AG09319 (cell line): ENCODE results near the gene BPIFA3.
A peak's percentile ranks its signal among the peaks of the same experiment; 100 is the strongest.

Source experiments
- DNase-seq: peaks from one replicate; pipeline ENCODE4 v3.0.0-alpha.2; 2010; ENCODE audit warnings: low read depth; ENCODE audit errors: extremely low read depth
- CTCF ChIP-seq: IDR thresholded peaks from 2 replicates; pipeline ENCODE4 v1.5.1; 2011; ENCODE audit warnings: low read depth, mild to moderate bottlenecking, inconsistent platforms, low read length, moderate library complexity

BPIFA3 gene

GRCh38 chr20:33211817-33212424 lies 5.2 kb upstream of the BPIFA3 start:
- peak; percentile 20 for TF ChIP-seq CTCF
- no peak for DNase-seq

DNA sequence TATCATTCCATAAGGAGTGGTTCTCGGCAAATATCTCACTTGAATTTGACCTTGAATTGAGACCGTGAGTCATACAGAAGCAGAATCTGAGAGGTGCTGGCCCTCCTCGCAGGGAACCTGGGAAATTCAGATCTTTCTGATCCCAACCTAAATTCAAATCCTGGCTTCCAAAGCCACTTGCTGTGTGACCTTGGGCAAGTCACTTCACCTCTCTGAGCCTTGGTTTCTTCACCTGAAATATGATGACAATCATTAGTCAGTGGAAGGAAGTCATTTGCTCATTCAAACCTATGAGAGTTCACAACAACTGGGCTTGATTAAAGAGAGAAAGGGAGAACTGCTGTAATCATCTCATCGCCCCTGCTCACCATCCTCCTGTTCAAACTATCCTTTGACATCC lies 7.2 kb downstream of the BPIFA3 start:
- no peak for TF ChIP-seq CTCF
- no peak for DNase-seq

DNA sequence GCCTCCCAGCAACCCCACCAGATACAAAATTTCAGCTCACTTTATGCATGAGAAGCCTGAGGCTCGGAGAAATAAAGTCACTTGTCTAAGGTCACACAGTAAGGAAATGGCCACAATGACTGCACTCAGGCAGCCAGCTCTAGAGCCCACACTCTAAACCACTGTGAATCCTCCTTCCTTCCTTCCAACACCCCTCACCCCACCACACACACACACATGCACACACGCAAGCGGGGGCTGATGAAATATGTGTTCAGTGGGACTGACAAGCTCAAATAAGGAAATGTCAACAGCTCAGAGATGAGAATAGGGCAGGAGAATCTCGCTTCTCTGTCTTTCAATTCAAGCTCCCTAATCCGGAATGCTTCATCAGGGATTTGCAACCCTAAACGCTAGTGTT lies 12.7 kb downstream of the BPIFA3 start:
- no peak for TF ChIP-seq CTCF

GRCh38 chr20:33231237-33231636 lies 14.1 kb downstream of the BPIFA3 start:
- no peak for TF ChIP-seq CTCF
- DNase-seq: no peak

More for the DNA sequence above, 12.7 kb downstream of the BPIFA3 start:
- DNase-seq: no peak

DNA sequence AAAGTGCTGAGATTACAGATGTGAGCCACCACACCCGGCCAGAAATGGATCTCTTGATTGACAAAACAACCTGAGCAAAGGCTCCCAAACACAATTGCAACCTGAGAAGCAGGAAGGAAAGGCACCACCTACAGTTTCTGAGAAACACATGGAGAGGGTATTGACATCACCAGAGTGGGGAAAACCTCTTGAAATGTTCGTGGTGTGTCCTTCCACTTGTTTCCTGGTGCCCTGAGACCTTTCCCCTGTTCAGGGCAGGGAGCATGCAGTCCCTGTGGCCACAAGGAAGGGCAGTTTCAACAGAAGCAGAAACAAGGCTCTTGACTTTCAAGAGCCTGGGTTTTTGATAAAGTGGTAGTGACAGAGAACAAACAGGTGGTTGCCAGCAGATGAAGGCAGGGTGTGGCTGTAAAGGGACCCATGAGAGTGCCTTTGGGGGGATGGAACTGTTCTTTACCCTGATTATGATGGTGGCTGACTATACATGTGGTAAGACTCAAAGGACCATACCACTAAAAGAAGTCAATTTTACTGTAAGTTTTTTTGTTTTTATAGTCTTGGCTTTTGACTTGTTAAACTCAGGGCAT lies 15.4 kb downstream of the BPIFA3 start:
- no peak for DNase-seq

DNA sequence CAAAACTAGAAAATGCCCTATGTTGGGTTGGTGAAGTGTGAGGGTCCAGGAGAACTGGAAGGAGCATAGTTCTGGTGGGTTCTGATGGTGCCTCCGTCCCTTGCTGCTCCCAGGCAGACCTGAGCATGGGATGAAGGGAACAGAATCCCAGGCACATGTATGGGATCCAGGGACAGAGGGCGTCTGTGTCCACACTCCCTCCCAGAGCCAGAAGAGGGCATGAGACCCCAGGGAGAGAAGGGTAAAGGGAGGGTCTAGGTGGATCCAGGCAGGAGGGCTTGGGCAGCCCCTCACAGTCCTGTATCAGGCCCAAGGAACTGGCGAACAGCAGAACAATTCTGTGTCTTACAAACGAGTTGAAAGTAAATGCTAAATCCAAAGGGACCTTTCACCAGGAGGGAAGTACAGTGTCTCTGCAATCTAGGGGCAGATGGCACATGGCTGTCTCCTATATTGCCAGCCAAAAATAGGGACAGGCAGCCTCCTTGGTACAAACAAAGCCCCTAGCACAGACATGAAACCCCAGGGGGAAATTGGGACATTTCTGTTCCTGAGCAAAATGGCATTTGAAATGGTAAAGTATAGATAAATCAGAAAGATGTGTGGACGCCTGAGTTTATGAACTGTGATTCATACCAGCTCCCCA lies 16.1 kb downstream of the BPIFA3 start:
- no peak for DNase-seq
- TF ChIP-seq CTCF: no peak

More for the DNA sequence above, 15.4 kb downstream of the BPIFA3 start:
- no peak for TF ChIP-seq CTCF

DNA sequence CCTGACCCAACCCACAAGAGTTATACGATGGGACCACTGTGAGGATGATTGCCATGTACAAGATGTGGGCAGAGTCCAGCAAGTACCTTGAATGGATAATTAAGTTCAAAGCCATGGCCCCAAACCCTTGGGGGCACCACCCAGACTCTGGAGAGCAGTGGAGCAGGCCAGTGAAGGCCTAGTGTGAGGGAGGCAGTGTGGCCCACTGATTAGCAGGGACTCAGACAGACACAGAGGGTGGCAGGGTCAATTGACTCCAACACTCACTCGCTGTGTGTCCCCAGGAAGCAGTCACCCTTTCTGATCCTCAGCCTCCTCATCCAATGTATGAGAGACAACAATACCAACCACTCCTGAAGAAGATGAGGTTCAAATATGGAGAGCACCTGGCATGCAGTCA lies 16.9 kb downstream of the BPIFA3 start:
- no peak for DNase-seq
- no peak for TF ChIP-seq CTCF
